NCI-H146 (cell line): Measurements from ENCODE around the gene ZNF558.
"Not testable (repeated sequence)": the region's sequence is repeated elsewhere in the genome, so short reads cannot be mapped to it uniquely, and the experiment has no call there.

Experiments used
- DNase-seq: peaks from one replicate; lab custom pipeline; 2025; lab: John Stamatoyannopoulos, UW

The ZNF558 gene

GRCh38 chr19:8806661-8807060, 25.4 kb downstream of the ZNF558 start:
- DNase-seq, result no peak

DNA sequence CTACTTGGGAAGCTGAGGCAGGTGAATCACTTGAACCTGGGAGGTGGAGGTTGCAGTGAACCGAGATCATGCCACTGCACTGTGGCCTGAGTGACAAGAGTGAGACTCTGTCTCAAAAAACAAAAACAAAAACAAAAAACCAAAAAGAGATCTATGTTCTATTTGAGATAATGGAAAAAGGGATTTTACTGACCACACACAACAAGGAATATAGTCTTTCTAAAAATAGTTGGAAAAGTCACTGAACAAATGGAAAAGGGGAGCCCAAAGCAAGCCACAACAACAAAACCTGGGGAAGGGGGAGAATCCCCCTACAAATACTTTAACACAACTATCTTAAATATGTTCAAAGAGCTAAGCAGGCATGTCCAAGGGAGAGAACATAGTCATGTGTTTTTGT, 37.3 kb downstream of the ZNF558 start:
- no peak for DNase-seq

DNA sequence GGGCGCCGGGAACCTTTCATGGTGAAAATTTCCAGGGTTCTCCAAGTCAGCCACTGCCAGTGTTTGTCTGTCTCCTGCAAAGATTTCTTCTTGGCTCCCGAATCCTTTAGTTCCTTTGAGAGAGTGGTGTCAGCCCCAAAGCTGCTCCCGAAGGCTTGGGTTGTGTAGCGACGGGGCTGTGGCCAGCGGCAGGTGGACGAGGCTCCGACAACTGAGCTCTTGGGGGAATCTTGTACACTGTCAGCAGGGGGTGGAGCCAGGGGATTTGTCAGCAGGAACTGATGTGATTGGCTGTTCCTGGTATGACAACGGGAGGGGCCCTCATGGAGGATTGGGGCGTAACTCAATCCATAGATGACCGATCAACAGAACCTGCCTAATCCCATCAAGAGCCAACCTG, 58.5 kb downstream of the ZNF558 start:
- not testable (repeated sequence) for DNase-seq

DNA sequence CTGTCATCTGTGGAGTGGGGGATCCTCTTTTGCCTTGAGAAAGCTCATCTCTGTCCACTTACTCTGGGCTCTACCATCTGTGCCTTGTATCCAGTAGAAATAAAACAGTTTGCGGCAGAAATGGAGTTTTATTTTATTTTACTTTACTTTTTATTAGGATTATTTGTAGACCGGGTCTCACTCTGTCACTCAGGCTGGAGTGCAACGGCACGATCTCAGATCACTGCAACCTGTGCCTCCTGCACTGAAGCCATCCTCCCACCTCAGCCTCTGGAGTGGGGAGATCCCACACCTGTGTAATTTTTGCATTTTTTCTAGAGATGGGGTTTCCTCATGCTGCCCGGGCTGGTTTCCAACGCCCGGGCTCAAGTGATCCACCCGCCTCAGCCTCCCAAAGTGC, 62.8 kb downstream of the ZNF558 start:
- DNase-seq, result not testable (repeated sequence)

GRCh38 chr19:8767257-8767656, 64.8 kb downstream of the ZNF558 start:
- not testable (repeated sequence) for DNase-seq
